Neural cell (in vitro differentiated cells): ENCODE results near the gene ITGB4. TPM values are rescaled to one million over a fixed set of nuclear protein-coding genes. Genes with fewer than 3 reads are reported as not detected.

Experiments
- H2AFZ ChIP-seq: fragments of 200-600, 300-800 bp; sonication (generic), shearing (Covaris generic); 2 replicates; pipeline ENCODE4 v1.6.0; 2014; ENCODE audit warnings: low read depth, mild to moderate bottlenecking, antibody characterized with exemption, low read length, moderate library complexity
- H3F3A ChIP-seq: fragments of 200-600 bp; shearing (Covaris generic); 2 replicates; pipeline ENCODE4 v1.6.1; 2016; ENCODE audit warnings: mild to moderate bottlenecking, moderate library complexity, mixed read lengths, antibody characterized with exemption, low read length; ENCODE audit not compliant: insufficient read depth, poor library complexity, severe bottlenecking
- H3K27ac ChIP-seq: fragments of 200-600, 300-800 bp; sonication (generic), shearing (Covaris generic); 2 replicates; pipeline ENCODE4 v1.5.1; 2014; ENCODE audit warnings: mild to moderate bottlenecking, low read length, moderate library complexity
- H3K27me3 ChIP-seq: fragments of 300-800, 200-600 bp; sonication (generic), shearing (Covaris generic); 2 replicates; pipeline ENCODE4 v1.6.0; 2014; ENCODE audit warnings: mild to moderate bottlenecking, low read depth, low read length, moderate library complexity; ENCODE audit not compliant: insufficient read depth
- H3K36me3 ChIP-seq: fragments of 300-800, 200-600 bp; sonication (generic), shearing (Covaris generic); 2 replicates; pipeline ENCODE4 v1.5.1; 2014; ENCODE audit warnings: mild to moderate bottlenecking, antibody characterized with exemption, low read length, moderate library complexity; ENCODE audit not compliant: insufficient read depth
- H3K4me2 ChIP-seq: fragments of 300-800, 200-600 bp; sonication (generic), shearing (Covaris generic); 2 replicates; pipeline ENCODE4 v1.6.0; 2014; ENCODE audit warnings: mild to moderate bottlenecking, low read length
- H3K4me3 ChIP-seq: fragments of 300-800, 200-600 bp; sonication (generic), shearing (Covaris generic); 2 replicates; pipeline ENCODE4 v1.5.1; 2014; ENCODE audit warnings: mild to moderate bottlenecking, low read length, moderate library complexity
- H3K79me2 ChIP-seq: fragments of 200-600 bp; shearing (Covaris generic); replicated peaks from 2 replicates; pipeline ENCODE4 v1.6.0; 2014; ENCODE audit warnings: mild to moderate bottlenecking, low read length, moderate library complexity; ENCODE audit not compliant: insufficient read depth
- H3K9ac ChIP-seq: fragments of 300-800, 200-600 bp; sonication (generic), shearing (Covaris generic); 2 replicates; pipeline ENCODE4 v1.6.1; 2016; ENCODE audit warnings: mild to moderate bottlenecking, low read length, mixed read lengths
- H3K9me2 ChIP-seq: fragments of 200-600 bp; shearing (Covaris generic); 2 replicates; pipeline ENCODE4 v1.6.1; 2016; ENCODE audit warnings: mild to moderate bottlenecking, low read length, mixed read lengths; ENCODE audit not compliant: insufficient read depth
- H3K9me3 ChIP-seq: fragments of 200-600, 300-800 bp; sonication (generic), shearing (Covaris generic); 2 replicates; pipeline ENCODE4 v1.6.1; 2016; ENCODE audit warnings: mild to moderate bottlenecking, mixed run types, low read length, moderate library complexity, mixed read lengths
- H4K20me1 ChIP-seq: fragments of 200-600 bp; shearing (Covaris generic); 2 replicates; pipeline ENCODE4 v1.6.1; 2016; ENCODE audit warnings: mild to moderate bottlenecking, mixed run types; ENCODE audit not compliant: insufficient read depth
- CTCF ChIP-seq: fragments of 450-650 bp; IDR thresholded peaks from 2 replicates; pipeline ENCODE4 v1.5.1; 2014; ENCODE audit warnings: antibody characterized with exemption, mild to moderate bottlenecking, moderate library complexity; ENCODE audit not compliant: poor library complexity, severe bottlenecking
- EP300 ChIP-seq: fragments of 450-650 bp; conservative IDR thresholded peaks from 2 replicates; pipeline ENCODE4 v1.6.1; 2014; ENCODE audit warnings: antibody characterized with exemption, mild to moderate bottlenecking, moderate library complexity; ENCODE audit not compliant: poor library complexity, severe bottlenecking
- EZH2 ChIP-seq: fragments of 200-600, 300-800 bp; shearing (Covaris generic), sonication (generic); IDR thresholded peaks from 2 replicates; pipeline ENCODE4 v1.6.1; 2014; ENCODE audit warnings: antibody characterized with exemption, low read length, borderline replicate concordance, mild to moderate bottlenecking; ENCODE audit not compliant: insufficient read depth, poor library complexity, severe bottlenecking
- MXI1 ChIP-seq: fragments of 450-650 bp; conservative IDR thresholded peaks from 2 replicates; pipeline ENCODE4 v1.6.1; 2014; ENCODE audit warnings: antibody characterized with exemption, mild to moderate bottlenecking; ENCODE audit not compliant: poor library complexity, severe bottlenecking
- POLR2AphosphoS5 ChIP-seq: IDR thresholded peaks from 2 replicates; pipeline ENCODE4 v1.6.1; 2012
- RAD21 ChIP-seq: fragments of 450-650 bp; conservative IDR thresholded peaks from 2 replicates; pipeline ENCODE4 v1.6.1; 2014; ENCODE audit warnings: antibody characterized with exemption, mild to moderate bottlenecking, moderate library complexity
- SMC3 ChIP-seq: fragments of 450-650 bp; conservative IDR thresholded peaks from 2 replicates; pipeline ENCODE4 v1.6.1; 2014; ENCODE audit warnings: antibody characterized with exemption, mild to moderate bottlenecking, moderate library complexity; ENCODE audit not compliant: poor library complexity
- TAF1 ChIP-seq: IDR thresholded peaks from 2 replicates; pipeline ENCODE4 v1.6.1; 2012; ENCODE audit warnings: low read depth
- polyA plus RNA-seq: library from polyadenylated mRNA; depleted of rRNA; stranded (reverse); fragments of >200 nt; gene quantifications from 2 replicates; pipeline ENCODE4 v1.2.3, GENCODE V29; 2014
- TF ChIP-seq, protein P1 (sequence below): IDR thresholded peaks from 2 replicates; pipeline ENCODE4 v1.6.1; 2012; ENCODE audit warnings: borderline replicate concordance

The ITGB4 gene
- polyA plus RNA-seq, 1 donor from 2014 or later = not detected

DNA sequence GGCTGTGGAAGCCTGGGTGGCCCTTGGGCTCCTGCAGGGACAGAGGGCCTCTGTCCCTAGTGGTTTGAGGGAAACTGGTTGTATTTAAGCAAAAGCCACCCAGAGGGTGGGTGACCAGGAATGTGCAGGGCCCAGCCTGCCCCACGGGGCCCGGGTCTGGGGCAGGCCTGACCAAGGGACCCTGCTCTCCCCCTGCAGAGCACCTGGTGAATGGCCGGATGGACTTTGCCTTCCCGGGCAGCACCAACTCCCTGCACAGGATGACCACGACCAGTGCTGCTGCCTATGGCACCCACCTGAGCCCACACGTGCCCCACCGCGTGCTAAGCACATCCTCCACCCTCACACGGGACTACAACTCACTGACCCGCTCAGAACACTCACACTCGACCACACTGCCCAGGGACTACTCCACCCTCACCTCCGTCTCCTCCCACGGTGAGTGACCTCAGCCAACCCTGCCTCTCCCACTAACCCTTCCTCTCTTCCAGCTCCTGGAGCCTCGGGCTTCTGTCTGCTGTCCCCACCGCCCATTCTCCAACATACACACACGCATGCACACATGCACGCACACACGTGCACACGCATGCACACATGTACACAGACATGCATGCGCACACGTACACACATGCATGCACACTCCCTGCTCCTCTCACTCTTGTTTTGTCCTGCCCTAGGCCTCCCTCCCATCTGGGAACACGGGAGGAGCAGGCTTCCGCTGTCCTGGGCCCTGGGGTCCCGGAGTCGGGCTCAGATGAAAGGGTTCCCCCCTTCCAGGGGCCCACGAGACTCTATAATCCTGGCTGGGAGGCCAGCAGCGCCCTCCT, 33.3 kb downstream of the ITGB4 start:
- TF ChIP-seq RAD21 (no peak), MXI1 (no peak), CTCF (no peak), EZH2 (no peak), POLR2AphosphoS5 (no peak), SMC3 (no peak), EP300 (no peak), TAF1 (no peak)
- TF ChIP-seq, protein P1, sequence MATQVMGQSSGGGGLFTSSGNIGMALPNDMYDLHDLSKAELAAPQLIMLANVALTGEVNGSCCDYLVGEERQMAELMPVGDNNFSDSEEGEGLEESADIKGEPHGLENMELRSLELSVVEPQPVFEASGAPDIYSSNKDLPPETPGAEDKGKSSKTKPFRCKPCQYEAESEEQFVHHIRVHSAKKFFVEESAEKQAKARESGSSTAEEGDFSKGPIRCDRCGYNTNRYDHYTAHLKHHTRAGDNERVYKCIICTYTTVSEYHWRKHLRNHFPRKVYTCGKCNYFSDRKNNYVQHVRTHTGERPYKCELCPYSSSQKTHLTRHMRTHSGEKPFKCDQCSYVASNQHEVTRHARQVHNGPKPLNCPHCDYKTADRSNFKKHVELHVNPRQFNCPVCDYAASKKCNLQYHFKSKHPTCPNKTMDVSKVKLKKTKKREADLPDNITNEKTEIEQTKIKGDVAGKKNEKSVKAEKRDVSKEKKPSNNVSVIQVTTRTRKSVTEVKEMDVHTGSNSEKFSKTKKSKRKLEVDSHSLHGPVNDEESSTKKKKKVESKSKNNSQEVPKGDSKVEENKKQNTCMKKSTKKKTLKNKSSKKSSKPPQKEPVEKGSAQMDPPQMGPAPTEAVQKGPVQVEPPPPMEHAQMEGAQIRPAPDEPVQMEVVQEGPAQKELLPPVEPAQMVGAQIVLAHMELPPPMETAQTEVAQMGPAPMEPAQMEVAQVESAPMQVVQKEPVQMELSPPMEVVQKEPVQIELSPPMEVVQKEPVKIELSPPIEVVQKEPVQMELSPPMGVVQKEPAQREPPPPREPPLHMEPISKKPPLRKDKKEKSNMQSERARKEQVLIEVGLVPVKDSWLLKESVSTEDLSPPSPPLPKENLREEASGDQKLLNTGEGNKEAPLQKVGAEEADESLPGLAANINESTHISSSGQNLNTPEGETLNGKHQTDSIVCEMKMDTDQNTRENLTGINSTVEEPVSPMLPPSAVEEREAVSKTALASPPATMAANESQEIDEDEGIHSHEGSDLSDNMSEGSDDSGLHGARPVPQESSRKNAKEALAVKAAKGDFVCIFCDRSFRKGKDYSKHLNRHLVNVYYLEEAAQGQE = no peak
- Histone ChIP-seq H3K4me2 (no peak overlapping the region), H3K9me3 (no peaks in the 10 kb centered on the region), H3K9me2 (no peaks in the 10 kb centered on the region), H4K20me1 (no peaks in the 10 kb centered on the region), H3K27ac (no peak overlapping the region), H3K79me2 (no peaks in the 10 kb centered on the region), H3K27me3 (no peaks in the 10 kb centered on the region), H2AFZ (no peak overlapping the region), H3K4me3 (no peak overlapping the region), H3F3A (no peaks in the 10 kb centered on the region), H3K36me3 (no peaks in the 10 kb centered on the region), H3K9ac (no peak overlapping the region)

- Histone ChIP-seq H3K4me2 (no peak overlapping the region), H3K4me3 (no peak overlapping the region), H3K9ac (no peak overlapping the region), H3K27ac (no peak overlapping the region), H3K9me3 (no peaks in the 10 kb centered on the region), H2AFZ (no peak overlapping the region), H3K36me3 (no peaks in the 10 kb centered on the region), H4K20me1 (no peaks in the 10 kb centered on the region), H3K9me2 (no peaks in the 10 kb centered on the region), H3F3A (no peaks in the 10 kb centered on the region), H3K79me2 (no peaks in the 10 kb centered on the region), H3K27me3 (no peaks in the 10 kb centered on the region)
- TF ChIP-seq CTCF (no peak), MXI1 (no peak), TAF1 (no peak), EZH2 (no peak), SMC3 (no peak), POLR2AphosphoS5 (no peak), EP300 (no peak), RAD21 (no peak)
- TF ChIP-seq, protein P1 = no peak
Observed at GRCh38 chr17:75755205-75755901, 34.1 kb downstream of the ITGB4 start.
